Cerebellar cortex (tissue), 1 donor: ENCODE measurements around the gene GLIS1.
"Not testable (repeated sequence)": the region's sequence is repeated elsewhere in the genome, so short reads cannot be mapped to it uniquely, and the experiment has no call there.

Experiments
- DNase-seq: peaks from one replicate; pipeline ENCODE4 v3.0.0-alpha.2; 2015; ENCODE audit warnings: low spot score

Gene GLIS1

GRCh38 chr1:53739109-53739681, at the start of gene GLIS1:
GLIS1 (minus strand) TSS chr1:53739164; CDS start chr1:53738064, 1,100 bp downstream.
- DNase-seq: peak; percentile 74

- DNase-seq: no peak
These were observed 48.7 kb upstream of the GLIS1 start for GRCh38 chr1:53787655-53788054.

- no peak for DNase-seq
These were observed 44.1 kb upstream of the GLIS1 start for GRCh38 chr1:53783056-53783455.

GRCh38 chr1:53781654-53782053, 42.7 kb upstream of the GLIS1 start:
- no peak for DNase-seq

- DNase-seq: no peak
These were observed 38.3 kb upstream of the GLIS1 start for GRCh38 chr1:53777272-53777671.

GRCh38 chr1:53771648-53772047, 32.7 kb upstream of the GLIS1 start:
- DNase-seq: no peak

- DNase-seq: no peak
These were observed 30.8 kb upstream of the GLIS1 start for GRCh38 chr1:53769780-53770179.

GRCh38 chr1:53769184-53769583, 30.2 kb upstream of the GLIS1 start:
- DNase-seq: no peak

GRCh38 chr1:53766831-53767405, 28.0 kb upstream of the GLIS1 start:
- no peak for DNase-seq

- no peak for DNase-seq
These were observed 27.3 kb upstream of the GLIS1 start for GRCh38 chr1:53766194-53766742.

GRCh38 chr1:53765657-53766056, 26.7 kb upstream of the GLIS1 start:
- DNase-seq: no peak

- DNase-seq: no peak
These were observed 24.9 kb upstream of the GLIS1 start for GRCh38 chr1:53763911-53764310.

- DNase-seq: no peak
These were observed 24.5 kb upstream of the GLIS1 start for GRCh38 chr1:53763461-53763860.

GRCh38 chr1:53760497-53760896, 21.5 kb upstream of the GLIS1 start:
- not testable (repeated sequence) for DNase-seq

- no peak for DNase-seq
These were observed 16.9 kb upstream of the GLIS1 start for GRCh38 chr1:53755874-53756273.

- DNase-seq: peak; percentile 69
These were observed 15.7 kb upstream of the GLIS1 start for GRCh38 chr1:53754484-53755312.

GRCh38 chr1:53752281-53752680, 13.3 kb upstream of the GLIS1 start:
- no peak for DNase-seq

- DNase-seq: no peak
These were observed 8.9 kb upstream of the GLIS1 start for GRCh38 chr1:53747841-53748240.

- DNase-seq: no peak
These were observed 1.7 kb upstream of the GLIS1 start for GRCh38 chr1:53740621-53741105.

- DNase-seq: no peak
These were observed 507 bp downstream of the GLIS1 start for GRCh38 chr1:53738205-53739108.

GRCh38 chr1:53737648-53738204, 1.2 kb downstream of the GLIS1 start:
- DNase-seq: no peak
